GM19193 (cell line): ENCODE measurements around the gene UBL7.

Experiments used
- POLR2A ChIP-seq: IDR thresholded peaks from 4 replicates; pipeline ENCODE4 v1.6.1; 2011; ENCODE audit not compliant: insufficient read depth, insufficient read length; ENCODE audit errors: extremely low read depth

UBL7 gene

GRCh38 chr15:74413350-74414080 lies 47.4 kb downstream of the UBL7 start:
- peak; percentile 16 for TF ChIP-seq POLR2A

- TF ChIP-seq POLR2A, result no peak
Measured at GRCh38 chr15:74412159-74412558, 48.8 kb downstream of the UBL7 start.

- TF ChIP-seq POLR2A, result no peak
Measured at GRCh38 chr15:74411686-74412085, 49.3 kb downstream of the UBL7 start.

- TF ChIP-seq POLR2A, result no peak
Measured at GRCh38 chr15:74410502-74410901, 50.5 kb downstream of the UBL7 start.

- no peak for TF ChIP-seq POLR2A
Measured at GRCh38 chr15:74409225-74409624, 51.7 kb downstream of the UBL7 start.

GRCh38 chr15:74408815-74409214 lies 52.1 kb downstream of the UBL7 start:
- peak; percentile 55 for TF ChIP-seq POLR2A

GRCh38 chr15:74408385-74408784 lies 52.6 kb downstream of the UBL7 start:
- no peak for TF ChIP-seq POLR2A

GRCh38 chr15:74406992-74407705 lies 53.8 kb downstream of the UBL7 start:
- TF ChIP-seq POLR2A, result peak; percentile 13

- no peak for TF ChIP-seq POLR2A
Measured at GRCh38 chr15:74406517-74406916, 54.4 kb downstream of the UBL7 start.

- no peak for TF ChIP-seq POLR2A
Measured at GRCh38 chr15:74405823-74406222, 55.1 kb downstream of the UBL7 start.

- peak; percentile 33 for TF ChIP-seq POLR2A
Measured at GRCh38 chr15:74403991-74404563, 56.9 kb downstream of the UBL7 start.

- peak; percentile 63 for TF ChIP-seq POLR2A
Measured at GRCh38 chr15:74403588-74403919, 57.4 kb downstream of the UBL7 start.

- peak; percentile 62 for TF ChIP-seq POLR2A
Measured at GRCh38 chr15:74402873-74403587, 57.9 kb downstream of the UBL7 start.

GRCh38 chr15:74402337-74402841 lies 58.6 kb downstream of the UBL7 start:
- peak; percentile 54 for TF ChIP-seq POLR2A
